ELF-1 (cell line): ENCODE measurements around the gene DNLZ.

Experiments
- DNase-seq: peaks from one replicate; pipeline ENCODE4 v3.0.0-alpha.2; 2016; ENCODE audit warnings: low read depth, low spot score

Gene DNLZ

GRCh38 chr9:136343121-136343883 is 20.2 kb downstream of the DNLZ start:
- DNase-seq: no peak

DNA sequence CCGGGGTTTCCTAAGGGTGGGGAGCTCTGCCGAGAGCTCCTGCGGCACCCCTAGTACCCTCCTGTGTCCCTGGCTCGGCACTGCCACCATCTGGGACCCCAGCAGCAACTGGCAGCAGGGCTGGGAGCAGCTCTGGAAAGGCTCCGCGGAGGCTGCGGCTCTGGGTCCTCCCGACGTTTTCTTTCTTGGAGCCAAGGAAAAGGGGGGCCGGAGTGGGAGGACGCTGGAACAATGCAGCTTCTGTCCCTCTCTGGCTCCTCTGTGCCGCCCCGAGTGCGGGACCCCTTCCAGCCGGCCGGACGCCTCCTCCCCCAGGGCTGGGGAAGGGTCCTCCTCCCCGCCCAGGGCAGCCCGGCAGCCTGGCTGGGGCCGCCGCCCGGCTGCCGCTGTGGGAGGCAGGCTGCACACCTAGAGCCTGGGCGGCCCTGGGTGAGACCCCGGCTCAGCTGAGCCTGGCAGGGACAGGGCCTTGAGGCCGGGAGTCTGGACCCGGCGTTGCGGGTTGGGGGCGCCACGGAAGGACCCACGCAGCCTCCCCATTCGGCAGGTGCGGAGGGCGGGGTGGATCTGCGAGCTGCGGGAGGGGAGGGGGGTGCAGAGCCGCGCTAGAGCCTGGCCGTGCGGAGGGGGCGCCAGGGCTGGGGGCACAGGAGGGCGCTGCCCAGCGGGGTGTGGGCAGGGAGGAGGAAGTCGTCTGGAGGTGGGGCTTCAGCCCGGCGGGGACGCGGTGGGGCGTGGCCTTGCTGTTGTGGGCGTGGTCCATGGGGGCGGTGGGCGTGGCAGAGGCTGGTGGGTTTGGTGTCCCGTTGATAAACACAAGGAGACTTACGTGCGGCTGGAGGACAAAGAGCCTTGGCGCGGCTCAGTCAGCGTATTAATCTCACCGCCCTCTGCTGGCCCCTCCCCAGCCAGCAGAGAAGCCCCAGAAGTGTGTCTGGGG is 21.1 kb downstream of the DNLZ start:
- peak; percentile 93 for DNase-seq

GRCh38 chr9:136341769-136342168 is 21.8 kb downstream of the DNLZ start:
- DNase-seq: no peak

DNA sequence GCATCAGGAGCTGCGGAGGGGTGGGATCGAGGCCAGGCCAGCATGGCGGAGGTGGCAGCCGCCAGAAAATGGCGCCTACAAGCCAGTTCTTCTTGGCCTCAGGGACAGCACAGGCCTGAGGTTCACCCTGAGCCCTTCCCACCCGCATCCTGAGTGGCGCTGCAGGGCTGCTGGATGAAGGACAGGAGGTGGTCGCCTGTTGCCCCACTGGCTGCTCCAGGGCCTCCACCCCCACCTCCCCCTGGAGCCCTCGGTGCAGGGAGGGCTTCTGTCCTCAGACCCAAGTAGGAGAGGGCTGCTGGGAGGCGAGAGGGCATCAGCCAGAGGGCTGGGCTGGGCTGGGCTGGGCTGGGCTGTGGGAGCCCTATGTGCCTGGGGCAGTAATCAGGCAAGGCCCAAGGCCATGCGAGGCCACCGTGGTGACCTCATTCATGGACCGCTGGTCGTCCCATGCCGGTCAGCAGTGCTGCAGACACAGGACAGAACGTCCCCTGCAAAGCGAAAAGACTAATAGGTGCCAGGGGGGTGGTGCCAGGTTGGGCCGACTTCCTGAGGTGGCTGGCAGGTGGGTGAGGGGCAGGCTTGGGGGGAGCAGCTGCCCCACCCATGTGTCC is 22.4 kb downstream of the DNLZ start:
- no peak for DNase-seq

GRCh38 chr9:136340356-136341041 is 23.0 kb downstream of the DNLZ start:
- no peak for DNase-seq

DNA sequence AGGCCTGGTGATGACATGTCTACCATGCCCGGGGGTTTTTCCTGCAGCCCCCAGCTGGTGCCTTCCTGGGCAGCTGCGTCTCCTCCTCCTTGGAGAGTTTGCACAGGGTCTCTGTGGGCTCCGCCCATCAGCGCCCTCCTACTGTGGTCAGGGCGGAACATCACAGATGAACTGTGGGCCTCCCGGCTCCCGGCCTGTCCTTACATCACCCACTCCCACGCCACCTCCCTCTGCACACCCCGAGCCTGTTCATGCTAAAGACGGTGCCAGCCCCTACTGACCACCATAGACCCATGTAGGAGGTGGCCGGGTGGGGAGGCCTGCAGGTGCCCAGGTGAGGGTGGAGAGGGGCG is 23.6 kb downstream of the DNLZ start:
- no peak for DNase-seq

DNA sequence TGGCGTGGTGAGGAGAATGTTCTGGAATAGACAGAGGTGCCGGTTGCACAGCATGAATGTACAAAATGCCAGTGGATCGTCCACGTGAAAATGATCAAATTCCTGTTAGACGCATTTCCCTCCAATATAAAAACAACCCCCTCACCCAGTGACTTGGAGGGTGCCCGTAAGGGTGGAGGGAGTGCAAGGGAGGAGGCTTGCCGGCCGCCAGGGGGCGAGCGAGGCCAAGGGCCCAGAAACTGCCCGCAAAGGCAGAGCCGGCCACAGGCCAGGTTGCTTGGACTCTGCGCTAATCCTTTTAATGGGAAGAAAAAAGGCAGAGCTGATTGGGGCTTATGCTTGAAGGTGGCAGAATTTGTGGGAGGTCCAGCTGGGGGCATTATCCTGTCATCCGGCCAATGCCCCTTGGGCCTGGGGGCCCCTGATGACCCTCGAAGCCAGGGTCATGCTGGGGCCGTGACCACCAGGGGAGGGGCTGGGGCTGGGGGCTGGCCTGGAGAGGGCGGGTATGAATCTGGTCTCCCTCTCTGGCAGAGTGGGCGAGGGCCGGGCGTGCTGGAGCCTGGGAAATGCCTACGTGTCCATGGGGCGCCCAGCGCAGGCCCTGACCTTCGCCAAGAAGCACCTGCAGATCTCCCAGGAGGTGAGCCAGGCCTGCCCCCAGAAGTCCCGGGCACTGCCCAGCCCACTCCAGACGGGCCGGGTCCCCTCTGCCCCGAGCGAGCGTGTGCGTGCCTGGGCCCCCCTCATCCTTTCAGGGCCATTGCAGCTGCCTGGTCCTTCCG is 24.2 kb downstream of the DNLZ start:
- peak; percentile 86 for DNase-seq

DNA sequence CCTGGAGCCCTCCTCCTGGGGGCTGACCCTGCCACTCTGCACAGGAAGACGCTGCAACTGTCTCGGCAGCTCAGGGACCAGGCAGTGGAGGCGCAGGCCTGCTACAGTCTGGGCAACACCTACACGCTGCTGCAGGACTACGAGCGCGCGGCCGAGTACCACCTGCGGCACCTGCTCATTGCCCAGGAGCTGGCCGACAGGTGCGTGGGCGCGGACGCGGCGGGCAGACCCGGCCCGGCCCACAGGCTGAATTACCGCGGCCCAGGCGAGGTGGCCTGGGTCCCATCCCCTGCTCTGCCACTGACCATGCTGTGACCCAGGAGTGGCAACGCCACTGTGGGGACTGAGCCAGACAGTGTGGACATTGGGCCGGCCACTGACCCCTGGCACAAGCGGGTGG is 25.0 kb downstream of the DNLZ start:
- DNase-seq: no peak

- DNase-seq: no peak
These were observed 25.8 kb downstream of the DNLZ start for GRCh38 chr9:136337416-136338395.

GRCh38 chr9:136336881-136337280 is 26.7 kb downstream of the DNLZ start:
- no peak for DNase-seq

DNA sequence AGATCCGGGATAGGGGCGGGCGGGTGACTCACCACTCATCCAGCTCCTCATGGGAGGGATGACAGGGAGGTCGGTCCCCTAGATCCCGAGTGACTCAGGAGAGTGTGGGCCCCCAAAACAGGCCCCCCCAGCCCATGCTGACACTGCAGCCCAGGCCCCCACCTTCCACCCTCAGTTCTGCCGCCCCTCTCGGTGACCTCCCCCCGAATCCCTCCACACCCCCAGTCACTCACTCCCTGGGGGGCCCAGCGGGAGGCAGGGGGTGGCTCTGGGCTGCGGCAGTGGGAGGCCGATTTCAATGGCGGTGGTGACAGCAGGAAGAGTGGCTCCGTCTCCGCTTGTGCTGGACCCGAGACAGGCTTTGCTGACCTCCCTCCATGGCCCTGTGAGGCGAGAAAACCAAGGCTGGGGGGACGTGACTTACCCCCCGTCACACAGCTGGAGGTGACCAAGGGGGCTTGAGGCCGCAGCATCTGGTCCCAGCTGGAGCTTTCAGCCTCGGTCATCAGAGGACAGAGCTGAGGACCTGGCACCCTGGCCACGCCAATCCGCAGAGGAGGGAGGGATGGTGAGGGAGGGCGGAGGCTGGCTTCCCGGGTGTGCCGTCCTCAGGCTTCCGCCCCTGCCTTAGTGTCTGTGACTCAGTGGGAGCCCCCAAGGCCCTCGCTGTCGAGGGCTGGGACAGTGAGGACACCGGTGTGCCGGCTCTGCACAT is 27.2 kb downstream of the DNLZ start:
- DNase-seq: no peak

DNA sequence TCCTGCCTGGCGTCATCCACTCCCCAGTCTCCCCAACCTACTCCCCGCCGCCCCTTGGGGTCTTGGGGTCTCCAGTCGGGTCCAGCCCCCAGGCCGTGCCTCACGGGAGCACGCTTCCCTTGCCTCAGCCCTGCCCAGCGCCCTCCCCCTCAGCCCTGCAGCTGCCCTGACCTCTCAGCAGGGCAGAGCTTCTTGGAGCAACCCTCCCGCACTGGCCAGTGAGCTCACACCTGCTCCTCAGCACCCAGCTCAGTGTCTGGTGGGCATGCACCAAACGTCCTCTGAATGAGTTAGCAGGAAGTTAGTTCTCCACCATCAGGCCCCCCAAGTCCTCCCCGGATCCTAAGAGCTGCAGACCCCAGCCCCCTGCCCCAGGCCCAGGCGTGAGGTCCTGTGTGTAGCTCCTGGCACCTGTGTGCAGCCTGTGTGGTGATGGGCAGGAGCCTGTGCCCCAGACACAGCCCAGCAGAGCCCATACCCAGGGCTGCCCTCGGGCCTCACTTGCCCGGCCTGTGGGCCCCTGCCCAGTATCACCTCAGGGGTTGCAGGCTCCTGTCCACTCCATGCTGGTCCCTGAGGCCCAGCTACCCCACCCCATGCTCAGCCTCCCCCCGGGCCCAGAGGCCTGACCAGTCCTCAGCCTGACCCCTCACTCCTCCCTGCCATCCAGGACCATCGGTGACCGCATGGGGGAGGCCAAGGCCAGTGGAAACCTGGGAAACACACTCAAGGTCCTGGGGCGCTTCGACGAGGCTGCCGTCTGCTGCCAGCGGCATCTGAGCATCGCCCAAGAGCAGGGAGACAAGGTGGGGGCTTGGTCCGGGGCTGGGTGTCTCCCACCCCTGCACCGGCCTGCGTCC is 28.0 kb downstream of the DNLZ start:
- DNase-seq: no peak

DNA sequence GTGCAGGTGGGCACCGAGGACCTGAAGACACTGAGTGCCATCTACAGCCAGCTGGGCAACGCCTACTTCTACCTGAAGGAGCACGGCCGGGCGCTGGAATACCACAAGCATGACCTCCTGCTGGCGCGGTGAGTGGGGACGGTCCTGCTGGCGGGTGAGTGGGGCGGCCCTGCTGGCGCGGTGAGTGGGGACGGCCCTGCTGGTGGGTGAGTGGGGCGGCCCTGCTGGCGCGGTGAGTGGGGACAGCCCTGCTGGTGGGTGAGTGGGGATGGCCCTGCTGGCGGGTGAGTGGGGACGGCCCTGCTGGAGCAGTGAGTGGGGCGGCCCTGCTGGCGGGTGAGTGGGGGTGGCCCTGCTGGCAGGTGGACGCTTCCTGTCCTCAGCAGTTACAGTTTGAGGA is 29.0 kb downstream of the DNLZ start:
- DNase-seq: no peak

DNA sequence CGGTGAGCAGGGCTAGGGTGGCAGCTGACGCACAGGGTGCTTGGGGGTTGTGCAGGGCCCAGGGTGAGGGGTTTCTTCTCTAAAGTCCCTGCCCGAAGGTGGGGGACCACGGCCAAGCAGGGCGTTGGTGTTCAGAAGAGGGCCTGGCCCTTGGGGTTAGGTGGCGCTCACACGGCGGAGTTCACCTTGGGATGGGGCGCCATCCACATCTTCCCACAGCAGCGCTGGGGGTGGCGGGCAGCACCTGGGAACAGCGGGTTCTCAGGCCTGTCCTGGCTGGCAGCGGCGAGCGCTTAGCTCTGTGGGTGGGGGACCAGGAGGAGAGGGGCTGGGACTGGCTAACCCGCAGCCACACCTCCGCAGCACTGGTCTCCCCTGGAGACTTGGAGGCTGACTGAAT is 30.1 kb downstream of the DNLZ start:
- DNase-seq: no peak

- DNase-seq: no peak
These were observed 30.5 kb downstream of the DNLZ start for GRCh38 chr9:136333045-136333444.

- DNase-seq: no peak
These were observed 31.0 kb downstream of the DNLZ start for GRCh38 chr9:136332482-136332983.

DNA sequence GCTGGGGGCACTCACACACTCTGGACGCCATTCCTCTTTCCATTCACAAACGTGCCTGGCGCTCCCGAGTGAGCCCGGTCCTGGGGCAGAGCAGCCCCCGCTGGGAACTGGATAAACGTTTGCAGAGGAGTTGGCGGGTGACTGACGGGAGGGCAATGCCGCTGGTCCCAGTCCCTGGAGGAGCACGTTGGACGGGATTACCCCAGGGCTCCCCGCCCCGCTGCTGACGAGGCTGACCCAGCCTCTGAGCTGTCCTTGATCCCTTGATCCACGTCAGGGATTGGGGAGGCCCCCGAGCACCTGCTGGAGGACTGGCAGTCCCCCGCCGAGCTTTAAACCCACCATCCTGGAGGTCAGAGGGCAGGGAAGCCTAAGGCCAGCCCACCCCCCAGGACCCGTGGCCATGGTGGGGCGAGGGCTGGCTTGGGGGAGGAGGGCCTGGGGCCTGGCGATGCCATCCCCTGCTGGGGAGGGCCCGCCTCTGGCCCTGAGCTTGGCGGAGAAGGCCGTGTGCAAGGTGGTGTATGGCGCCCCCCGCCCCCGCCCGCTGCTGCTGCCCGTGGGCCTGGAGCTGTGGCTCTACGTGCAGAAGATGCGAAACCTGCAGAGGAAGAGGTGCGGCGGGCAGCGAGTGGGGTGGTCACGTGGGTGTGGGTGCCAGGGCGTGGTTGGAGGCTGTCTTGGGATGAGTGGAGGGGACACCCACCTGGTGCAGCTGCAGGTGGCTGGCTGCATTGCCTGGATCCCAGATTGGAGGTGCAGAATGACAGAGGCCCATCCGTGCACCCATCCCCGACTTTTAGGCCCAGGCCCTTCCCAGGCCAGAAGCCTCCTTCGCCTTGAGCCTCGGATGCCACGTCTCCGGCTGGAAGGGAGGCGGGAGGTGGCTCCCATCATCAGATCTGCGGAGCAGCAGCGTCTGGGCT is 31.7 kb downstream of the DNLZ start:
- DNase-seq: peak; percentile 45
